Measurements from ENCODE around the gene CD2BP2.

CD2BP2 gene

DNA sequence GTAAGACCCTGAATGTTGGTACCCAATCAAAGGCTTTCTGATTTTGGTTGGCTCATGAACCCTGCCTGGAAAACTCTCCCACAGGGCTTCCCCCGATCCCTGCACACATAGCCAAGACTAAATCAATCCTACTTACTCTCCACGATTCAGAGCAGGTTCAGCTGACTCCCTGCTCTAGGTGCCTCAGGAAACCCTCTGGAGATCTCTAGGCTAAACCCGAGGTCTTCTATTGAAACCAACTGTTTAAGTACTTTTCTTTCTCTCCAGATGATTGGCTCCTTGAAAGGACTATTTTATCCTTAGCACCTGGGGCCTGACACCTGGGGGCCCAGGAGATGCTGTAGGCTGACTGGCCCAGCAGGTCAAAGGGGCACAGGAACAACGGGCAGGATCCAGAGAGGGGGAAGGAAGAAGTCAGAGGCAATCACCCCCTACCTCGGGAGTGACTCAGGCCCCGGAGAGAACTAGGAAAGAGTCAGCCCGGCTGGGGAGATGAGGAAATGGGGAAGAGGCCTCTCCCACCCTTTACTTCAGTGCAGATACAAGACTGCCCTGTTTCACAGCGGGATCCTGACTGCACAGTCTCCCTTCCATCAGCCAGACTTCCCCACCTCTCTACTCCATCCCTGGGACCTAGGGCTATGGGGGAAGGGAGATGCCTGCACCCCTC, 13.1 kb upstream of the CD2BP2 start:
- H3K4me1 ChIP-seq (ENCODE audit: control insufficient read depth, low read depth, low read length), result peaks cover 9% of the 10 kb centered on the region
- peak overlapping the region; percentile 50 for H3K4me3 ChIP-seq (ENCODE audit: low read length)
- H3K27me3 ChIP-seq (ENCODE audit: control insufficient read depth, insufficient read depth, low read length), result no peaks in the 10 kb centered on the region
- H3K27ac ChIP-seq (ENCODE audit: low read length), result no peak overlapping the region
- peaks cover 3% of the 10 kb centered on the region for H3K36me3 ChIP-seq (ENCODE audit: control insufficient read depth, low read depth, low read length)
- H3K9me3 ChIP-seq (ENCODE audit: control insufficient read depth, low read depth, low read length), result no peaks in the 10 kb centered on the region
- no peak overlapping the region for H3K9ac ChIP-seq (ENCODE audit: low read length)

DNA sequence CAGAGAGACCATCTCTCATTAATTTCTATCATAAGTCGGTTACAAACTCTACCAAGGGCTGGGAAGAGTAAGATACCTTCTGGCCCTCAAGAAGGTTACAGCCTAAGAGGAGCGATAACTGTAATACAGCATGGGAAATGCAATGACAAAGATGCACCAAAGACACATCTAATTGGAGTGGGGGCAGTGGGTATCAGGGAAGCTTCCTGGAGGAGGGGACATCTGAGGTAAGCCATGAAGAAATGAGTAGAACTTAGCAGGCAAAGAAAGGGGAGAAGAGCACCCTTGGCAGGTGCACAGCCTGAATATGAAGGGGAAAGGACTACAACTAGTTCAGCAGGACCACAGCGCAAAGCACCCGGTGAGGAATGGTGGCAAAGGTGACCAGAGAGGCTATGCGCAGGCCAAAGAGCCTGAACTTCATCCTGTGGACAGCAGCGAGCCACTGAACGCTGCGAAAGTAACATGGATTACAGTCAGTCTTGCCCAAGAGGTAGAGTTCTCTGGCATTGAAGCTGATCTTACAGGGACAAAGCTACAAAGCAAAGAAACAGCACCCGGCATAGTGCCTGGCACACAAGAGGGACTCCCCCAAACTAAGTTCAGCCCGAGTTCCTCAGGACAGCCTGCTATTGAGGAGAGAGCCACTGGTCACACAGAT, 12.4 kb upstream of the CD2BP2 start:
- no peak overlapping the region for H3K27ac ChIP-seq (ENCODE audit: low read length)
- H3K36me3 ChIP-seq (ENCODE audit: control insufficient read depth, low read depth, low read length), result peaks cover 3% of the 10 kb centered on the region
- no peak overlapping the region for H3K9ac ChIP-seq (ENCODE audit: low read length)
- peaks cover 9% of the 10 kb centered on the region for H3K4me1 ChIP-seq (ENCODE audit: control insufficient read depth, low read depth, low read length)
- no peaks in the 10 kb centered on the region for H3K27me3 ChIP-seq (ENCODE audit: control insufficient read depth, insufficient read depth, low read length)
- H3K9me3 ChIP-seq (ENCODE audit: control insufficient read depth, low read depth, low read length), result no peaks in the 10 kb centered on the region
- H3K4me3 ChIP-seq (ENCODE audit: low read length), result peak overlapping the region; percentile 50

DNA sequence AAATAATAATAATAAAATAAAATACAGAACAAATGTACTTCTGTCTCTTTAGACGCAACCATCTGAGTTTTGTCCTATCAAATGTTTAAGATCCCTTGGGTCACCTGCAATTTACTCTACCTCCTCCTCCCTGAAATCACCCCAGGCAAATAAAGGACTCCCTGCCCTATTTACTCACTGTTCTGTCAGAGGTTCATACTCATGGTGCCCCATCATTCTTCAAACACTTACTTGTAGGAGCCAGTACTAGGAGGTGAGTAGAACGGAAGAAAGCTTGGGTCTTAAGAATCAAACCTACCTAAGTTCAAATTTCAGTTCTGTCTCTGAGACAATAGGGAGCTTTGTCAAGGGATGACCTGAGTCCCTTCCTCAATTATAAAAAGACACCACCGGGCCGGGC, 11.4 kb upstream of the CD2BP2 start:
- Histone ChIP-seq H3K27ac (ENCODE audit: low read length) (no peak overlapping the region), H3K36me3 (ENCODE audit: control insufficient read depth, low read depth, low read length) (peaks cover 3% of the 10 kb centered on the region), H3K9ac (ENCODE audit: low read length) (no peak overlapping the region), H3K27me3 (ENCODE audit: control insufficient read depth, insufficient read depth, low read length) (no peaks in the 10 kb centered on the region), H3K4me1 (ENCODE audit: control insufficient read depth, low read depth, low read length) (peaks cover 7% of the 10 kb centered on the region), H3K4me3 (ENCODE audit: low read length) (no peak overlapping the region), H3K9me3 (ENCODE audit: control insufficient read depth, low read depth, low read length) (no peaks in the 10 kb centered on the region)

DNA sequence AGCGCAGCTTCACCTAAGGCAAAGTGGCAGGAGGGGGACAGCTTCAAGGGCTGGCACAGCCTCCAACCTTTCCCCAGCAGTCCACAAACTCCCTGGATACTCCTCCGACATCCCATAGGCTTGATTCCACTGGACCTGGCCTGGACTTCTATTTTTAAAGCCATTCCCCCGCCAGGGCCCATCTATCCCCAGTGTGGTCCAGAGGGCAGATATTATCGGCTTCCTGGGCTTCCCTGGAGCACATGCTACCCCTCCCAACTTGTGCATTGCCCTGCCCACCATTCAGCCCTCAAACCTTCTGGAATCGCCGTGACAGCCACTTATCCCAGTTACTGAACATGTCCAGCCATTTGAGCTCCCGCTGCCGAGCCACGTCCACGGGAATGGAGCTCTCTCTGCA, 10.1 kb upstream of the CD2BP2 start:
- Histone ChIP-seq H3K36me3 (ENCODE audit: control insufficient read depth, low read depth, low read length) (peaks cover 3% of the 10 kb centered on the region), H3K27me3 (ENCODE audit: control insufficient read depth, insufficient read depth, low read length) (no peaks in the 10 kb centered on the region), H3K9me3 (ENCODE audit: control insufficient read depth, low read depth, low read length) (no peaks in the 10 kb centered on the region), H3K4me1 (ENCODE audit: control insufficient read depth, low read depth, low read length) (peaks cover 5% of the 10 kb centered on the region), H3K9ac (ENCODE audit: low read length) (no peak overlapping the region), H3K4me3 (ENCODE audit: low read length) (no peak overlapping the region), H3K27ac (ENCODE audit: low read length) (no peak overlapping the region)

DNA sequence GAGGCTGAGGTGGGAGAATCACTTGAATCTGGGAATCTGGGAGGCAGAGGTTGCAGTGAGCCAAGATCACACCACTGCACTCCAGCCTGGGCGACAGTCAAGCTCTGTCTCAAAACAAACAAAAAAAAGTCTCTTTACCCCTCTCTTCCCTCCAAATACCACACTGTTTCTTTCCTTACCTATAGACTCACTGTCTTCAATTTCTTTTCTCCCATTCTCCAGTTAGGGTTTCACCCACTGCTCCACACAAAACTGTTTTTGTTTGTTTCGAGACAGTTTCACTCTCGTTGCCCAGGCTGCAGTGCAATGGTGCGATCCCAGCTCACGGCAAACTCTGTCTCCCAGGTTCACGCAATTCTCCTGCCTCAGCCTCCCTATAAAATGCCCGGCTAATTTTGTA, 6.1 kb upstream of the CD2BP2 start:
- no peak overlapping the region for H3K4me3 ChIP-seq (ENCODE audit: low read length)
- no peaks in the 10 kb centered on the region for H3K9me3 ChIP-seq (ENCODE audit: control insufficient read depth, low read depth, low read length)
- peaks cover 3% of the 10 kb centered on the region for H3K36me3 ChIP-seq (ENCODE audit: control insufficient read depth, low read depth, low read length)
- H3K27ac ChIP-seq (ENCODE audit: low read length), result no peak overlapping the region
- H3K9ac ChIP-seq (ENCODE audit: low read length), result no peak overlapping the region
- no peaks in the 10 kb centered on the region for H3K4me1 ChIP-seq (ENCODE audit: control insufficient read depth, low read depth, low read length)
- H3K27me3 ChIP-seq (ENCODE audit: control insufficient read depth, insufficient read depth, low read length), result no peaks in the 10 kb centered on the region

DNA sequence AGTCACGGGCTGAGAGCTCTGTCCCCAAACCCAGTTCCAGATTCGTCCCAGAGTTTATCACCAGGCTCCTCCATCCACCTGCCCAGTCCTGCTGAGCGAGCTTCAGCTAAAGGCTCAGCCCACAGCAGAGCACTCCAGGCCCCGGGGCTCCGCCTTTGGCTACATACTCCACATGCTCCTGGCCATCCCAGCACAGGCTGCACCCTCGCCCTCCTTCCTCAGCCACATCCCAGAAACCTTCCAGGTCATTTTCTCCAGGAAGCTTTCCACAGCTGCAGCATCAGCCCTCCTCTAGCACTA, 4.7 kb upstream of the CD2BP2 start:
- Histone ChIP-seq H3K4me1 (ENCODE audit: control insufficient read depth, low read depth, low read length) (no peaks in the 10 kb centered on the region), H3K9ac (ENCODE audit: low read length) (no peak overlapping the region), H3K36me3 (ENCODE audit: control insufficient read depth, low read depth, low read length) (no peaks in the 10 kb centered on the region)

DNA sequence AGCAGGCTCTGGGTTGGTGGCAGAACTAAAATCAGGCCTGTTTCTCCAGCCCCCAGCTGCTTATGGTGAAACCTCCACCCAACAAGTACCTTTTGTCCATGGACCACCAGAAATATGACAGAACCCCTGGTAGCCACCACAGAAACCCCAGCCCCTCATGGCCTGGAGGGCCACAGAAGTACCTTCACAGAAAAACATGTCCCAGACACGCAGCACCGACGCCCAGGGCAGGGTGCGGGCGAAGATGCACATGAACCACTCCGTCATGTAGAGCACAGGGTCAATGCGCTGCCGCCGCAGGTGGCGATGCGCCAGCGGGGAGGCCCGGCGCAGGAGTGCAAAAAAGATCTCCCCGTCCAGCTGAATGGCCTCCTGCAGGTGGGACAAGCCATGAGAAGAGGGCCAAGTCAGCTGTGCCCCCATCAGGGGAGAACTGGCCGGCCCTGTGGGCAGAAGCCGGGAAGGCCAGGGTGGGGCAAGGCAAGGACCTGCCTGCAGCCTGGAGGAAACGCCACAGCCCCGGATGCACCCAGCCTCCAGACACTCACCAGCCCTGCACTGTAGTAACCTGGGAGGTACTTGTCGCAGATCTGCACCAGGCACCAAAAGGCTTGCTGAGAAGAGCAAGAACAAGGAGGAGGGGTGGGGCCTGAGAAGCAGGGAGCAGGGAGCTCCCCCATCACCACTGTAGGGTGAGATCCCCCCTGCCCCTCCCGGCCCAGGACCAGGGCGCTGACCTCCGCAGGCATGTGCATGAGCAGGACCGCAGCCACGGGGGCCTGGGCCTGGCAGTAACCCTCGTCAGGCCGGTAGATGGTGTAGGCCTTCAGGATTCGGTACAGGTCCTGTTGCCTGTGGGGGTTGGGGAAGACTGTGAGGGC, 4.1 kb upstream of the CD2BP2 start:
- Histone ChIP-seq H3K9me3 (ENCODE audit: control insufficient read depth, low read depth, low read length) (no peaks in the 10 kb centered on the region), H3K4me3 (ENCODE audit: low read length) (no peak overlapping the region), H3K4me1 (ENCODE audit: control insufficient read depth, low read depth, low read length) (no peaks in the 10 kb centered on the region), H3K36me3 (ENCODE audit: control insufficient read depth, low read depth, low read length) (no peaks in the 10 kb centered on the region), H3K27me3 (ENCODE audit: control insufficient read depth, insufficient read depth, low read length) (no peaks in the 10 kb centered on the region), H3K27ac (ENCODE audit: low read length) (no peak overlapping the region), H3K9ac (ENCODE audit: low read length) (no peak overlapping the region)

More for the DNA sequence above, 4.7 kb upstream of the CD2BP2 start:
- H3K9me3 ChIP-seq (ENCODE audit: control insufficient read depth, low read depth, low read length), result no peaks in the 10 kb centered on the region
- no peak overlapping the region for H3K4me3 ChIP-seq (ENCODE audit: low read length)
- no peak overlapping the region for H3K27ac ChIP-seq (ENCODE audit: low read length)
- no peaks in the 10 kb centered on the region for H3K27me3 ChIP-seq (ENCODE audit: control insufficient read depth, insufficient read depth, low read length)

DNA sequence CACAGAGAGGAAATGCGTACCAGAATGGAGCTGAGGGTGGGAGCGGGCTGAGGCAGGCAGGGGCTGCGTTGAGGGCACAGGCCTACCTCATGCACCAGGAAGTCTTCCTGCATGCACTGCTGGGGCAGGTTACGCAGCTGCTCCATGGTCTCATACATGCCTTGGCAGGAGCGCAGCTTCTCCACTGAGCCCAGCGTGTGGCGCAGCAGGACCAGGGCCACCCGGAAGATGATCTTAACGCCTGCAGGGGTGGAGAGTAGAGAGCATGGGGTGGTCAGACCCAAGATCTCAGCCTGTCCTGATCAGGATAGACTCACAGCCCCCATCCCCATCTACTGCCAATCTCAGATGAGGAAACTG, 3.4 kb upstream of the CD2BP2 start:
- Histone ChIP-seq H3K4me3 (ENCODE audit: low read length) (no peak overlapping the region), H3K9ac (ENCODE audit: low read length) (no peak overlapping the region), H3K4me1 (ENCODE audit: control insufficient read depth, low read depth, low read length) (peaks cover 4% of the 10 kb centered on the region), H3K36me3 (ENCODE audit: control insufficient read depth, low read depth, low read length) (no peaks in the 10 kb centered on the region), H3K9me3 (ENCODE audit: control insufficient read depth, low read depth, low read length) (no peaks in the 10 kb centered on the region), H3K27me3 (ENCODE audit: control insufficient read depth, insufficient read depth, low read length) (no peaks in the 10 kb centered on the region), H3K27ac (ENCODE audit: low read length) (no peak overlapping the region)

DNA sequence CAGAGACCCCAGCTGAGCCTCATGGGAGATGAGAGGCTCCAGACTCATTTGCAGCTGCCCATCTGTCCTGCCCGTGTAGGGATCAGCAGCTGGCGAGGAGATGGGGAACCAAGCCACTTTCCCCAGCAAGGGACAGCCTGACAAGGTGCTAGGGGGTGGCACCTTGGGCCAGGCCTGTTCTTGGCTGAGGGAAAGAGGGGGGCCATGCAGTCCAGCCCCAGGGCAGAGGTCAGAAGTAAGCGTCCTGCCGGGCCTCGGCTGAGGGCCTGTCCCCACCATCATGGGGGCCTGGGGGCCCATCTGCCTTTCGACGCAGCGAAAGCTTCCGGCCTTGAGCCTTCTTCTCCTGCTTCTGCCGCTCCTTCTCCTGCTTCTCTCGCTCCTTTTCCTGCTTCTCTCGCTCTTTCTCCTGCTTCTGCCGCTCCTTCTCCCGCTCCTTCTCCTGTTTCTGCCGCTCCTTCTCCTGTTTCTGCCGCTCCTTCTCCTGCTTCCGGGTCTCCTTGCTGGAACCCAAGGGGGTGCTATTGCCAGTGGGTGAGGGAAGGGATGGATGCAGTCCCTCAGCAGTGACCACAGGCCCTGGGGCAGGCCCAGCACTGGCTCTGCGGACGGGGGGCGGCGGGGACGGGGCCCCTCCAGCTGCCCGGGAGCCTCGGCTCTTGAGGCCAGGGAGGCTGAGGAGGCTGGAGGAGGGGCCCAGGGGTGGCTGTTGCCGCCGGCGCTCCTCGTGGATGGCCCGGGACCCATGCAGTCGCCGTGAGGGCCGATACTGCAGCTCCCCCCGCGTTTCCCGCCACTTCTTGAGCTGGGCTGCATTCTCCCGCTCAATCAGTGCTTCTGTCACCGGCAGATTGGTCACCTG, 2.8 kb upstream of the CD2BP2 start:
- no peak overlapping the region for H3K27ac ChIP-seq (ENCODE audit: low read length)
- no peak overlapping the region for H3K9ac ChIP-seq (ENCODE audit: low read length)
- H3K4me3 ChIP-seq (ENCODE audit: low read length), result no peak overlapping the region
- no peaks in the 10 kb centered on the region for H3K27me3 ChIP-seq (ENCODE audit: control insufficient read depth, insufficient read depth, low read length)
- peaks cover 5% of the 10 kb centered on the region for H3K36me3 ChIP-seq (ENCODE audit: control insufficient read depth, low read depth, low read length)
- no peaks in the 10 kb centered on the region for H3K9me3 ChIP-seq (ENCODE audit: control insufficient read depth, low read depth, low read length)
- H3K4me1 ChIP-seq (ENCODE audit: control insufficient read depth, low read depth, low read length), result peaks cover 4% of the 10 kb centered on the region

DNA sequence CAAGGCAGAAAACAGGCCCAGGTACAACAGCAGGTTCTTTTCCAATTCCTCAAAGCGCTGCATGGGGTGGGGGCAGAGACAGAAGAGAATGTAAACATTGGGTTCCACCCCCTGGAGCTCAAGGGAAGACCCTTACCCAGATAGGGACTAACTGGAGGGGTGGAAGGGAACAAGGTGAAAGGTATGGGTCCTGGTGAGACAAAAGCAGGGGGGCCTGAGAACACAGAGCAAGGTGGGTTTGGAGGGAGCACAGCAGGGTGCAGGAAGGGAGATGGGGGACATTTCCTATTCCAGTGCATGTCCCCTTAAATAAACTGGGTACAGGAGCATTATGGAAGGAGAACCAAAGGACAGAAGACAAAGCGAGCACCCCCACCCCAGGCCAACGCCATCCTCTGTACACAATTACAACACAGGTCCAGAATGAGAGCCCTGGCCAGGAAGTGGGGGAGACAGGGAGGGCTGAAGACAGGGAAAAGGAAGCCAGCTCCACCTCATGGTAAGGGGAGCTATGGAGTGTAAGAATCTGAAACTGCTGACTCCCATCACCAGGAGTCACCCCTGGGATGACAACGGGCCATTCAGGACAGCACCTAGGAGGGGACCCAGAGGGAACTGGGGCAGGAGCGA, 2.1 kb upstream of the CD2BP2 start:
- Histone ChIP-seq H3K4me3 (ENCODE audit: low read length) (no peak overlapping the region), H3K27ac (ENCODE audit: low read length) (no peak overlapping the region), H3K36me3 (ENCODE audit: control insufficient read depth, low read depth, low read length) (peaks cover 12% of the 10 kb centered on the region), H3K9me3 (ENCODE audit: control insufficient read depth, low read depth, low read length) (no peaks in the 10 kb centered on the region), H3K9ac (ENCODE audit: low read length) (no peak overlapping the region), H3K27me3 (ENCODE audit: control insufficient read depth, insufficient read depth, low read length) (no peaks in the 10 kb centered on the region), H3K4me1 (ENCODE audit: control insufficient read depth, low read depth, low read length) (peaks cover 4% of the 10 kb centered on the region)
